Middle frontal gyrus (tissue), 1 donor: ENCODE measurements around the gene SOX5.

Source experiments
- DNase-seq: peaks from one replicate; pipeline ENCODE4 v3.0.0-alpha.2; 2015; ENCODE audit warnings: low spot score; ENCODE audit errors: extremely low spot score

Gene SOX5

GRCh38 chr12:23694307-23694706 lies 255.2 kb downstream of the SOX5 start:
- no peak for DNase-seq

- DNase-seq: no peak
Observed at GRCh38 chr12:23687947-23688346, 261.5 kb downstream of the SOX5 start.

DNA sequence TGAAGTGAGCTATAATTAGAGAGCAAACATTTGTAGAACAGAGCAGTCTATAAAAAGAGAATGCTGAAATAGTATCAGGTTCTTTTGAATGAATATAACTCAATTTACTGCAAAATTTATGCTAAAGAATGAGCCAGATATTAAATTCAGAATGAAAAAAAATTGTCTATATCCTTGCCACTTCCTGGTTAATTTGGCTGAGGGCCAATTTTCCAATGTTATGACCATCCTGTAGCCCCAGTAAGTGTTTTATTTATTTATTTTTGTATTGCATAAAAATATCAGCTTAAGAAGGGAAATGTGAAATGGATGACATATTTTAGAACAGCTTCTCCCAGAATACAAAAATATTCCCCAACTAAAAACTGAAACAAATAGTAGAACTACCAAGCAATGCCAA lies 263.4 kb downstream of the SOX5 start:
- no peak for DNase-seq

DNA sequence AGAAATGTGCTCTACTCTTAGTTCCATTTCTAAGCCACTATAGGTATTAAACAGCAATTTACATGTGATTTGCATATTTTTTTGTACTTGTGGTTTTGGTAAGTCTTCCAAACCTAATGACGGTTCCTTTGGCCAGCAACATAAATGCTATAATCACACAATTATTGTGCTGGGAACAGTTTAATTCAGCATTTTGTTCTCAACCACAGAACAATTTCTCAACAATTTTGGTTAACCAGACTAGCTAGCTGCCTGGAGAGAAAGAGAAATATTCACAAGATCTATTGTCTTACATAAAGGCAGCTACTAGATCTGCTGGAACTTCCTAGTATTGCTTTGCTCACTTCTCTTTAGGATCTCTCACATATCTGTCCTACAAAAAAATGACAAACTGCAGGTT lies 265.3 kb downstream of the SOX5 start:
- DNase-seq: no peak

GRCh38 chr12:23681237-23681636 lies 268.2 kb downstream of the SOX5 start:
- no peak for DNase-seq

DNA sequence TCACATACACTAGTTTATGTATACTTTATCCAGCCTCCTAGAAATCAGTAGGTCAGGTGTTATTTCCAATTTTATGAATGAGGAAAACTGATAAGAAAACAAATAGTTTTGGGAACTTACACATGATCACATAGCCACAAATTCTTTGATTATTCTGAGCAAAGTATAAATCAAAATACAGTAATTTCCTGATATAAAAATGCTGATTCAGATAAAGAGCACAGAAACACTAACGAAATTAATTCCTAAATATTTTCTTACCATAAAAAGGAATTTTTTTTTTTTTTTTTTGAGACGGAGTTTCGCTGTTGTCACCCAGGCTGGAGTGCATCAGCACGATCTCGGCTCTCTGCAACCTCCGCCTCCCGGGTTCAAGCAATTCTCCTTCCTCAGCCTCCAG lies 275.4 kb downstream of the SOX5 start:
- no peak for DNase-seq

DNA sequence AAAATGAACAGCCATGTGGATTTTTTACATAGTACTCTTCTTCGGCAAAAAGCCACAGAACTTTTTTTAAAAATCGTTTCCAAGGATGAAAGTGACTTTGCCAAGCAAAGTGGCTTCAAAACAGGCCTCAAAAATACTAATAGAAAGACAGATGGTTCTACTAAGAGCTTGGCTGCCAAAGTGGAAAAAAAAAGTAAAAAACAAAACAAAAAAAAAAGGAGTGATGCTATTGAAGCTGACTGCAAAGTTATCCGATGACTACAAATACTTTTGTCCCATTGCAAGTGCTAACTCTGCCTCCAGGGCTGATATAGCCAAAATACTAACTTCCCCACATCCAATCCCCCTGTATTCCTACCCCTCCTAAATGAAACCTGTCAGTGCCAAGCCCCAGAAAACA lies 277.6 kb downstream of the SOX5 start:
- no peak for DNase-seq

- no peak for DNase-seq
Observed at GRCh38 chr12:23670684-23671083, 278.8 kb downstream of the SOX5 start.

- DNase-seq: no peak
Observed at GRCh38 chr12:23669691-23670090, 279.8 kb downstream of the SOX5 start.

- DNase-seq: no peak
Observed at GRCh38 chr12:23666866-23667265, 282.6 kb downstream of the SOX5 start.

GRCh38 chr12:23662966-23663365 lies 286.5 kb downstream of the SOX5 start:
- no peak for DNase-seq

GRCh38 chr12:23659131-23659530 lies 290.3 kb downstream of the SOX5 start:
- DNase-seq: no peak

DNA sequence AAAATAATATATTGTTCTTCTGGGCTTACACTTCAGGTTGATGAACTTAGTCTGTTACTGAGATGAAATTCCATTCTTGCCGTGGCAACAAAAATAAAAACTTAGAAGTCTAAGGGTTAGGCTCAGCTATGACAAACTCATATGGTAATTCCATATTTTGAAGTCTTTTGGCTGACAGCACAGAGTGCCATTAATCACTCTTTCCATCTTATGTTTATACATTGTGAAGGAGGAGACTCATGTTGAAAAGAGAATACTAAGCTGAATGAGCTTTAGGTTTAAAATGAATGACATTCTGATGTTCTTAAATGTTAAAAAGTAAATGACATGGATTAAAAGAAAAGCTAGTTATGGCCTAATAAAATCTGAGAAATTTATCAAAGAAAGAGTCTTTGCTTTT lies 291.9 kb downstream of the SOX5 start:
- no peak for DNase-seq

GRCh38 chr12:23655884-23656283 lies 293.6 kb downstream of the SOX5 start:
- DNase-seq: no peak

- no peak for DNase-seq
Observed at GRCh38 chr12:23655112-23655511, 294.4 kb downstream of the SOX5 start.

DNA sequence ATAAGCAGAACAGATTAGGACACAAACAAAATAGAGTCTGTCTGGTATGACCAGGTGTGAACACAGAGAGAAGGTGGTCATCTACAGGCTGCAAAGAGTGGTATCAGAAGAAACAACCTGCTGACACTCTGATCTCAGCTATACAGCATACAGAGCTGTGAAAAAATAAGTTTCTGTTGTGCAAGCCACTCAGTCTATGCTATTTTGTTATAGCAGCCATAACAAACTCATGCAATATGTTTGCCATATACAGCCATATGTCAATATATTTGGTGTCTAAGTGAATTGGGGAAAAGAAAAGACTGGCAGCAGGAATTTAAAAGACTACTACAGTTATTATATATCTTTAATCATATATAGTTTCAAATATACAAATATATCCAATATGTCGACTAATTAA lies 300.9 kb downstream of the SOX5 start:
- DNase-seq: no peak

GRCh38 chr12:23640754-23641153 lies 308.7 kb downstream of the SOX5 start:
- no peak for DNase-seq

DNA sequence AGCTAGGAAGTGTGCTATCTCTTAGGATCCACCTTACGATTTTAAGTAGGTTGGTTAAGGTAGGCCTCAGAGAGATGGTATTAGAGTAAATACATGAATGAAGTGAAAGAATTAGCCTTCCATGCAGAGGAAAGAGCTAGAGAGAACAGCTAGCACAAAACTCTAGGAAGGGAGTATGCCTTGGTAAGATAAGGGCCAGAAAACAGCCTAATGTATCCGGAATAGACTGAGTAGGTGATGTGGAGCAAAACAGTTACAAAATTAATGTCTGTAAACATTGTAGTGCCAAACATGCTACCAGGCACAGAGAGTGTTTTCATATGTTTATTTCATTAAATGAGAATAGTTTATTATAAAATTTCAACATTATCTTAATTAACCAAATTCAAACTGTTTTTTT lies 315.1 kb downstream of the SOX5 start:
- DNase-seq: no peak

GRCh38 chr12:23631786-23632377 lies 317.6 kb downstream of the SOX5 start:
- DNase-seq: no peak

- DNase-seq: no peak
Observed at GRCh38 chr12:23630524-23630923, 318.9 kb downstream of the SOX5 start.

GRCh38 chr12:23628806-23629205 lies 320.7 kb downstream of the SOX5 start:
- DNase-seq: no peak

- DNase-seq: no peak
Observed at GRCh38 chr12:23626791-23627190, 322.7 kb downstream of the SOX5 start.

DNA sequence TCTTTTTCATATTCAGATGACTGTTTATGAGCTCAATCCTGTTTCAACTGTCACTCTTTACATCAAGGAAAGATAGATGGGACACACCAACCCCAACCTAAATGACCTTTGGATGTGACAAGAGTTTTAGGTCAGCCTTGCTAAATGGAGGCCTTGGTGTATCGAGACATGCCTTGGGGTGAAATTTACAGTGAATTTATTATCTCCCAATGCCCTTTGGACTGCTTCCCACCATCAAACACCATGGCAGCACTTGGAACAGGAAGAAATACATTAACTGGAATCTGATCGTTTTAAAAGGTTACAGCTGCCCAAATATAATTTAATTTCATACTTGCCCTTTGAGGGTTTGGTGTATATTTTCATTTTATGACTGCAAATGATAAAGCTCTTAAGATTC lies 327.6 kb downstream of the SOX5 start:
- no peak for DNase-seq

GRCh38 chr12:23618718-23619117 lies 330.8 kb downstream of the SOX5 start:
- no peak for DNase-seq
